ENCODE measurements around the gene ZNF771. TPM values are rescaled to one million over a fixed set of nuclear protein-coding genes. Genes with fewer than 3 reads are reported as not detected.

Gene ZNF771
- polyA plus RNA-seq, 1 experiment = 9.3 TPM

- ChIA-PET POLR2A (interaction anchor here (0.6 to 1.3 kb wide), 4 partner anchors 9 to 31 kb away, joined by 4 to 10 read pairs (median 5); partner anchors contain the start of gene ZNF48), CTCF (interaction anchor here (0.7 kb wide), 2 partner anchors 339 to 417 kb away, joined by 3 to 7 read pairs; no protein-coding TSS in a partner anchor)
- TF ChIP-seq CTCF (IDR thresholded peaks at IDR 0.05; ENCODE audit: low read depth, low read length) = peak; percentile 31
Measured at GRCh38 chr16:30378236-30379157, 28.9 kb upstream of the ZNF771 start.

GRCh38 chr16:30379158-30379783, 28.1 kb upstream of the ZNF771 start:
- peak overlapping the region; percentile 39 for H3K27ac ChIP-seq (ENCODE audit: low read depth, low read length)
- no peak for TF ChIP-seq CTCF (IDR thresholded peaks at IDR 0.05; ENCODE audit: low read depth, low read length)
- H3K4me3 ChIP-seq (ENCODE audit: low read depth, low read length) = peak overlapping the region; percentile 81
- H3K27me3 ChIP-seq (ENCODE audit: control insufficient read depth, insufficient read depth, low read length) = no peaks in the 10 kb centered on the region
- CTCF ChIA-PET = interaction anchor here (0.6 to 0.7 kb wide), 2 partner anchors 315 to 340 kb away, joined by 3 read pairs; no protein-coding TSS in a partner anchor
- no peaks in the 10 kb centered on the region; the same call in 1 of the 2 replicates for H3K9me3 ChIP-seq (ENCODE audit: control insufficient read depth, insufficient read depth, low read length)
- POLR2A ChIA-PET = interaction anchor here (0.7 to 1.1 kb wide), 3 partner anchors 10 to 16 kb away, joined by 4 to 10 read pairs (median 5); partner anchors contain the start of gene ZNF48
- DNase-seq (ENCODE audit: low read depth, low spot score) = no peak

More at GRCh38 chr16:30378236-30379157, 28.9 kb upstream of the ZNF771 start:
- peak; percentile 86 for DNase-seq (ENCODE audit: low read depth, low spot score)
- no peaks in the 10 kb centered on the region; the same call in 1 of the 2 replicates for H3K9me3 ChIP-seq (ENCODE audit: control insufficient read depth, insufficient read depth, low read length)
- H3K27ac ChIP-seq (ENCODE audit: low read depth, low read length) = peak overlapping the region; percentile 99
- H3K27me3 ChIP-seq (ENCODE audit: control insufficient read depth, insufficient read depth, low read length) = no peaks in the 10 kb centered on the region
- H3K4me3 ChIP-seq (ENCODE audit: low read depth, low read length) = peak overlapping the region; percentile 81

- H3K4me3 ChIP-seq (ENCODE audit: low read depth, low read length) = no peak overlapping the region
- H3K9me3 ChIP-seq (ENCODE audit: control insufficient read depth, insufficient read depth, low read length) = no peaks in the 10 kb centered on the region; the same call in 1 of the 2 replicates
- TF ChIP-seq CTCF (IDR thresholded peaks at IDR 0.05; ENCODE audit: low read depth, low read length) = no peak
- ChIA-PET POLR2A (interaction anchor here (0.7 kb wide), 1 partner anchor 13 kb away, joined by 5 read pairs; no protein-coding TSS in a partner anchor), CTCF (interaction anchor here (0.6 kb wide), 1 partner anchor 314 kb away, joined by 3 read pairs; no protein-coding TSS in a partner anchor)
- H3K27me3 ChIP-seq (ENCODE audit: control insufficient read depth, insufficient read depth, low read length) = no peaks in the 10 kb centered on the region
- no peak for DNase-seq (ENCODE audit: low read depth, low spot score)
- H3K27ac ChIP-seq (ENCODE audit: low read depth, low read length) = no peak overlapping the region
Measured at GRCh38 chr16:30380072-30380802, 27.2 kb upstream of the ZNF771 start.

GRCh38 chr16:30380803-30381208, 26.6 kb upstream of the ZNF771 start:
- POLR2A ChIA-PET = no interaction called here
- Histone ChIP-seq H3K27ac (ENCODE audit: low read depth, low read length) (no peak overlapping the region), H3K4me3 (ENCODE audit: low read depth, low read length) (no peak overlapping the region), H3K9me3 (ENCODE audit: control insufficient read depth, insufficient read depth, low read length) (no peaks in the 10 kb centered on the region; the same call in 1 of the 2 replicates), H3K27me3 (ENCODE audit: control insufficient read depth, insufficient read depth, low read length) (no peaks in the 10 kb centered on the region)
- TF ChIP-seq CTCF (IDR thresholded peaks at IDR 0.05; ENCODE audit: low read depth, low read length) = no peak
- CTCF ChIA-PET = no interaction called here
- DNase-seq (ENCODE audit: low read depth, low spot score) = no peak

All from AG04450 (cell line).